GM12872 (cell line): ENCODE results near the gene ANKRD40.

ENCODE experiments used
- CTCF ChIP-seq: IDR thresholded peaks from 3 replicates; pipeline ENCODE4 v1.5.1; 2011; ENCODE audit warnings: low read depth, mild to moderate bottlenecking, low read length, moderate library complexity; ENCODE audit not compliant: insufficient read depth

Gene ANKRD40

GRCh38 chr17:50675627-50676026, 32.1 kb downstream of the ANKRD40 start:
- TF ChIP-seq CTCF: no peak

GRCh38 chr17:50675190-50675589, 32.5 kb downstream of the ANKRD40 start:
- no peak for TF ChIP-seq CTCF

- TF ChIP-seq CTCF: no peak
These were observed 34.7 kb downstream of the ANKRD40 start for GRCh38 chr17:50672831-50673551.

GRCh38 chr17:50672071-50672470, 35.6 kb downstream of the ANKRD40 start:
- TF ChIP-seq CTCF: no peak

GRCh38 chr17:50668838-50669581, 38.7 kb downstream of the ANKRD40 start:
- TF ChIP-seq CTCF: no peak

GRCh38 chr17:50668025-50668837, 39.5 kb downstream of the ANKRD40 start:
- no peak for TF ChIP-seq CTCF

- TF ChIP-seq CTCF: no peak
These were observed 40.3 kb downstream of the ANKRD40 start for GRCh38 chr17:50667259-50668024.
